Measurements from ENCODE around the gene PTPN1. TPM values are rescaled to one million over a fixed set of nuclear protein-coding genes. Genes with fewer than 3 reads are reported as not detected.

The PTPN1 gene
- total RNA-seq, 1 experiment from 2014 or later: 30.8 TPM

GRCh38 chr20:50481741-50482140, 28.4 kb upstream of the PTPN1 start:
- no CpG with 5 or more reads among the region's 3 CpGs for WGBS (ENCODE audit: extremely low coverage, insufficient read length, low lambda C conversion rate)

More at GRCh38 chr20:50481741-50482140, 28.4 kb upstream of the PTPN1 start:
- H3T11ph ChIP-seq (ENCODE audit: low read length): no peak overlapping the region
- H3K4me2 ChIP-seq (ENCODE audit: insufficient read depth, insufficient read length, low read length): no peak overlapping the region
- H4K5ac ChIP-seq (ENCODE audit: insufficient read length, low read depth, low read length): no peak overlapping the region
- TF ChIP-seq CTCF (conservative IDR thresholded peaks at IDR 0.05): no peak
- no peak overlapping the region for H3K27ac ChIP-seq (ENCODE audit: insufficient read length, low read depth, low read length)
- no peak for DNase-seq
- no peak overlapping the region for H3K9ac ChIP-seq (ENCODE audit: extremely low read depth, insufficient read length, low read length)
- no peak overlapping the region for H3K23ac ChIP-seq (ENCODE audit: insufficient read length, low read depth, low read length)
- H4K20me1 ChIP-seq (ENCODE audit: control insufficient read depth, insufficient read depth, insufficient read length): no peaks in the 10 kb centered on the region
- H3K36me3 Mint-ChIP-seq (ENCODE audit: insufficient read depth in 1 of 3, low read depth in 3 of 3): 0 out of 7 replicates have a peak, but pooled peaks cover 0 to 3% (median 0%) of the 10 kb centered on the region in 3 experiments
- no peaks in the 10 kb centered on the region for H3K27me3 ChIP-seq (ENCODE audit: insufficient read depth, low read length)
- no peak overlapping the region for H3K18ac ChIP-seq (ENCODE audit: insufficient read length, low read depth, low read length)
- no peaks in the 10 kb centered on the region for H3K4me1 ChIP-seq (ENCODE audit: insufficient read depth, low read length)
- H2BK5ac ChIP-seq (ENCODE audit: insufficient read length, low read length): no peak overlapping the region
- no peak overlapping the region for H2BK20ac ChIP-seq (ENCODE audit: low read depth, low read length, poor library complexity, severe bottlenecking)
- no peaks in the 10 kb centered on the region for H3K79me2 ChIP-seq (ENCODE audit: insufficient read depth, low read length)
- no peak overlapping the region for H2BK120ac ChIP-seq (ENCODE audit: low read depth, low read length, poor library complexity, severe bottlenecking)
- H3K14ac ChIP-seq (ENCODE audit: insufficient read depth, low read length): no peak overlapping the region
- no peak overlapping the region for H2BK12ac ChIP-seq (ENCODE audit: insufficient read length, low read depth, low read length)
- H2AFZ ChIP-seq (ENCODE audit: low read length): no peak overlapping the region
- H4K8ac ChIP-seq (replicated peaks; ENCODE audit: insufficient read length, low read depth, low read length): no peak overlapping the region
- H3K4me3 Mint-ChIP-seq: no peak overlapping the region
- peaks cover 3 to 4% of the 10 kb centered on the region in 2 experiments; a peak in 3 of 5 replicates for H3K9me3 Mint-ChIP-seq
- H3K56ac ChIP-seq (ENCODE audit: insufficient read length, low read depth, low read length): no peak overlapping the region
- H3K79me1 ChIP-seq (ENCODE audit: insufficient read depth, low read depth, low read length, poor library complexity, severe bottlenecking): no peaks in the 10 kb centered on the region
- no peak overlapping the region for H3K4ac ChIP-seq (ENCODE audit: low read depth, low read length)
- no peaks in the 10 kb centered on the region for H3K9me3 ChIP-seq (ENCODE audit: control insufficient read depth, low read depth, low read length)
- no peaks in the 10 kb centered on the region for H3K23me2 ChIP-seq (ENCODE audit: insufficient read length, low read depth, low read length, poor library complexity, severe bottlenecking)
- no peak overlapping the region for H2BK15ac ChIP-seq (ENCODE audit: low read depth, low read length)
- H2AK5ac ChIP-seq (ENCODE audit: insufficient read length, low read length): no peak overlapping the region
- H4K91ac ChIP-seq (ENCODE audit: insufficient read length, low read depth, low read length): no peak overlapping the region
- H3K27ac Mint-ChIP-seq: no peak overlapping the region
- peaks cover 12% of the 10 kb centered on the region for H3K27me3 Mint-ChIP-seq (ENCODE audit: low read depth)
- H3K4me1 Mint-ChIP-seq: peaks cover 2% of the 10 kb centered on the region in 2 experiments; a peak in 2 of 4 replicates
